Fibroblast of the conjunctiva (primary cell): ENCODE measurements around the gene CACNB3.
A peak's percentile ranks its signal among the peaks of the same experiment; 100 is the strongest.
"Not testable (repeated sequence)": the region's sequence is repeated elsewhere in the genome, so short reads cannot be mapped to it uniquely, and the experiment has no call there.

ENCODE experiments used
- DNase-seq: peaks from one replicate; pipeline ENCODE4 v3.0.0-alpha.2; 2010; ENCODE audit warnings: low read depth

CACNB3 gene

DNA sequence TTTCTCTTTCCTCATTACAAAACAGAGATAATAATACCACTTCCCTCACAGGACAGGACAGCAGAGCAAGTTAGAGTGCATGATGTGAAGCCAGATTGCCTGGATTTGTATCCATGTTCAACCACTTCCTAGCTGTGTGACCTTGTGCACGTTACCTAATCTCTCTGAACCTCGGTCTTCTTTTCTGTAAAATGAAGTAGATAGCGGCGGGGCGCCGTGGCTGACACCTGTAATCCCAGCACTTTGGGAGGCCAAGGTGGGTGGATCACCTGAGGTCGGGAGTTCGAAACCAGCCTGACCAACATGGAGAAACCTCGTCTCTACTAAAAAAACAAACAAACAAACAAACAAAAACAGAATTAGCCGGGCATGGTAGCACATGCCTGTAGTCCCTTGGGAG is 36.6 kb downstream of the CACNB3 start:
- not testable (repeated sequence) for DNase-seq

DNA sequence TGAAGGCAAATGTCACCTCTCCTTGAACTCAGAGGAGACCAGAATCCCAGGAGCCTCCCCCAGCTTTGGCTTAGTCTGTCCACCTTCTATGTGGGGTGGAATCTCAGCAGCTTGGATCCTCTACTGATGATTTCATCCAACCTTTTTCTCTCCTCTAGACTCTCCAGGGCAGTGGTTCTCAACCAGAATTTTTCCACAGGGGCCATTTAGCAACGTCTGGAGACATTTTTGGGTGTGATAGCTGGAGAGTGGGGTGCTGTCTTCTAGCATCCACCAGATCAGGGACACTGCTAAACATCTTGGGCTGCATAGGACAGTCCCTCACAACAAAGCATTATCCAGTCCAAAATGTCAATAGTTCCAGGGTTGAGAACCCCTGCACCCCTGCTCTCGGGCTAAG is 38.1 kb downstream of the CACNB3 start:
- no peak for DNase-seq

DNA sequence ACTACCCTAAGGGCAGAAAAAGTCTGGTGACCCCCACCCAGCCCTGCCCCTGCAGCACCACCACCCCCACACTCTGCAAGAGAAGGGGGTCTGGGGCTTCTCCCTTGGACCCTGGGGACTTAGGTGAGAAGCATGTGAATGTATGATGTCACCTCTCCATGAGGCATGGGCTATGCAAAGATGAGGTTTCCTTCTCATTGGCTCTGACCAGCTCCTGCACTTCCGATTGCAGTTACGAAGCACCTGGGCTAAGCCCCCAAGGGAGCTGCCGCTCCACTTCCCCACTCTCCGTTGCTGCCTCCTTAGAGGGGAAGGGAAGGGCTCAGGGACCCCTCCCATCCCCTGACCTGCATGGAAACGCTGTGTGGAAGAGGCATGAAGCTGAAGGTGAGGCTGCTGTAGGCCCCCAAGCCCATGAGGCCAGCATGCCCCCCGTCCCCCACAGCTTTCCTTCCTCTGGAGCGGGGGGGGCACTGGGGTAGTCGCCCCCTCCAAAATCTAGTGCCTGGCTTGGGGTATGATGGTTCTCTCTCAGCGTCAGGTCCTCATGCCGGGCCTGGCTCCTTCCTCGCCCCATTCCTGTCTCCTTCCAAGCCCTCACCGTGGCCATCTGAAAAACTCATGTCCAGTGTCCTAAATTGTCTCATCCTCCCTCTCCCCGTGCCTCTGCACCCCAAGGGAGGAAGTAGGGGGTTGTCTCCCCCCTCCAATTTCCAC is 39.1 kb downstream of the CACNB3 start:
- no peak for DNase-seq

DNA sequence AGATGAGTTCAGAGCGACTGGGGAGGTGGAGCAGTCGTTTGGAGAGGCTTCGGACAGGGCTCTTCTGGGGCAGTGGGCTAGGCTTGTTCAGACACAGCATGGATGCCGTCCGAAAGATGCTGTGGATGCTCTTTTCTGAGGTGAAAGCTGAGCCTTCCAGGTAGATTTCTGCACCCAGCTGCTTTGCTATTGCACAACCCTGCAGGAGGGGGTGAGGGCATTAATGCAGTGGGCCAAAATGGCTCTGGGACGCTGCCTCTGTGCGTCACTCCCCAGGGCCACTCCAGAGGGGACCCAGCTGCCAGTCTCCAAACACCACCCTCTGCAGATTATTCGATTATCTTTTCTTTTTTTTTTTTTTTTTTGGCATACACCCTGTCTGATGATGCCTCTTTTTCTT is 39.7 kb downstream of the CACNB3 start:
- DNase-seq = no peak

DNA sequence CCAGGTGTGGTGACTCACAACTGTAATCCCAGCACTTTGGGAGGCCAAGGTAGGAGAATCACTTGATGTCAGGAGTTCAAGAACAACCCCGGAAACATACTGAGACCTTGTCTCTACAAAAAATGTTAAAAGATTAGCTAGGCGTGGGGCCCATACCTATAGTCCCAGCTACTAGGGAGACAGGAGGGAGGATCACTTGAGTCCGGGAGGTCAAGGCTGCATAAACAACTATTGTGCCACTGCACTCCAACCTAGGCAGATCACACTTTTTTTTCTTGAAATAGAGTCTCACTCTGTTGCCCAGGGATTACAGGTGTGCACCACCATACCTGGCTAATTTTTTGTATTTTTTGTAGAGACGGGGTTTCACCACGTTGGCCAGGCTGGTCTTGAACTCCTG is 41.3 kb downstream of the CACNB3 start:
- no peak for DNase-seq

DNA sequence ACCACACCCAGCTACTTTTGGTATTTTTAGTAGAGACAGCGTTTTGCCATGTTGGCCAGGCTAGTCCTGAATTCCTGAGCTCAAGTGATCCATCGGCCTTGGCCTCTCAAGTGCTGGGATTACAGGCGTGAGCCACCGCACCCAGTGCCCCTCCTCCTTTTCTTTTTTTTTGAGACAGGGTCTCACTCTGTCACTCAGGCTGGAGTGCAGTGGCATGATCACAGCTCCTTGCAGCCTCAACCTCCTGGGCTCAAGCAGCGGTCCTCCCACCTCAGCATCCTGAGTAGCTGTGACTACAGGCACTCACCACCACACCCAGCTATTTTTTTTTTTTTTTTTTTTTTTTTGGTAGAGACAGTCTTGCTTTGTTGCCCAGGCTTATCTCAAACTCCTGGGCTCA is 41.9 kb downstream of the CACNB3 start:
- DNase-seq = not testable (repeated sequence)

DNA sequence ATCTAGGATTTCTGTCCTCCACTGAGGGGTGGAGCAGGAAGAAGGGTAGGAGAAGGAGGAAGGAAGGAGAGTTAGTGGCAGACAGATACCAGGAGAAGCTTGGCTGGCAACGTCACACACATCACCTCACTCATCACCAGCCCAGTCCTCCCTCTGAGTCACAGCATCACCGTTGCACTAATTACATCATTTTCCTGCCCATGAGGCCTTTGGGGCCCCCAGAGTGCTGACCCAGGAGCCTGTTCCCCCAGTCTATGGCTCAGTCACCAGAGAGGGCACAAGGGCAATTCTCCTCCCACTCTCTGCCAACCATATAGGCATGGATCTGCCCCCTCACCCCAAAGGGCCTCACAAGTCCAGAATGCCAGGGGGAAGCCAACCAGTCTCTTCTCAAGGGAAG is 42.8 kb downstream of the CACNB3 start:
- DNase-seq = no peak

DNA sequence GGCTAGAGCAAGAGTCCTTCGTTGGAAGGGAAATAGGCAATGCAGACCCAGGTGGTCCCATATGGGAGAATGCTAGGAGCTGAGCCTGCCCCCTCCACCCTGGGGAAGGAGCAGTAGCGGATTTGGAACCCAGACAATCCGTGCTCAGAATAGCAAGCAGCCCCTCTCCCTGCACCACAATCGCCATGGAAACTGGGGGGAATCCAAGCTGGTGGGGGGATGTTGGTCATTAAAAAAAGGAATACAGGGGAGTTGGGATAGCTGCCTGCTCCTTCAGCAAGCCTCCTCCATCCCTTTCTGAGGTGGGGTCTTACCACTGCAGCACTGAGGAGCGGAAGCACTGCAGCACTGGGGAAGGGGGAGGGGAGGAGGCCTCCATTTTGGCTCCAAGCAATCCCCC is 44.5 kb downstream of the CACNB3 start:
- no peak for DNase-seq

DNA sequence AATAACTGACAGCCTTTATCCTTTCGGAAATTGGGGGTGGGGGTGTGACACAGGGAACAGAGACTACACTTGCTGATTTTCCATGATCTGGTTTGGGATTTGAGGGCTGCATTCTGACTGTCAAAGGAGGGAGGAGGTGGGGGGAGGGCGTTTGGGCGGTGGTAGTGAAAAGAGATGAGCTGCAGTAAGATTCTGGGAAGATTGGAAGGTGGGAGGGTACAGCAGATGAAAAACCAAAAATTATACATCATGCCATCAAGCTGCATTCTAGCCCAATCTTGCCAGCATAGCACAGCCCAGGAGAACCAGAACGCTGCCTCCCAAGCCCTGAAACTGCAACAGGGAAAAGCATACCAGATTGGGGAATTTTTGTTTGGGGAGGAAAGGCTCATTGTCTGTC is 45.0 kb downstream of the CACNB3 start:
- no peak for DNase-seq

DNA sequence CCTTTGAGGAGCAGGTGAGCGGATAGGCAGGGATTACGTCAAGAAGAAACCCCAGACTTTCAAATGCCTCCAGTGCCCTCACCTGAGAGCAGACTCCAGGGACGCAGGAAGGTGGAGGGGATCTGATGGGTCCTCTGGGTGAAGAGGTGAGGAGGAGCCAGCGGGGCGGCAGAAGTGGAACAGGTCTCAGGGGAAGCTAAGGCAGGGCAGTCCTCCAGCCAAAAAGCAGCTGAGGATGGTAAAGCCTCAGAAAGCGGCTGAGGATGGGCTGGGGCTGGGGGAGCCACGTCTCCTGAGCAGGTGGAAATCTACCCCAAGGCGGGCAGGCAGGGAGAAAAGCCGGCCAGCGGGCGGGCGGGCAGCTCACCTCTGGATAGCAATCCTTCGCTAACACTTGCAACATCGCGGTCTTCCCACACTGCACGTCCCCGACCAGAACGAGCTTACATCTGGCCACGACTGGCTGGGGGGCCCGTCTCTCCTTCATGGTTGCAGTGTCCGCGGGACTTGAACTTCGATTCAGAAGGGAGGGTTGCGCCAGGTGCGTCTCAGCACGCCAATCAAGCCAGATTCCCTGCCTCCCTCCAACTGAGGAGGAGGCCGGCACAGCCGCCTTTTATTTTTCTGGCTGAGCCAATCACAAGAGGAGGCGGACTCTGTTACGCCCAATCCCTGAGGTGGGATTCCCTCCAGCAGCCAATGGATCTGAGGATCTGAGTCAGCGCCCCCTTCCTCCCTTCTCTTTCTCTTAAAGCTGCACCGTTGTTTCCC is 47.2 kb downstream of the CACNB3 start, which contains the start of gene RND1:
RND1 (minus strand) TSS at position 590 of the 771 bp plus-strand sequence; CDS start at position 487, 103 bp downstream.
- peak; percentile 85 for DNase-seq

DNA sequence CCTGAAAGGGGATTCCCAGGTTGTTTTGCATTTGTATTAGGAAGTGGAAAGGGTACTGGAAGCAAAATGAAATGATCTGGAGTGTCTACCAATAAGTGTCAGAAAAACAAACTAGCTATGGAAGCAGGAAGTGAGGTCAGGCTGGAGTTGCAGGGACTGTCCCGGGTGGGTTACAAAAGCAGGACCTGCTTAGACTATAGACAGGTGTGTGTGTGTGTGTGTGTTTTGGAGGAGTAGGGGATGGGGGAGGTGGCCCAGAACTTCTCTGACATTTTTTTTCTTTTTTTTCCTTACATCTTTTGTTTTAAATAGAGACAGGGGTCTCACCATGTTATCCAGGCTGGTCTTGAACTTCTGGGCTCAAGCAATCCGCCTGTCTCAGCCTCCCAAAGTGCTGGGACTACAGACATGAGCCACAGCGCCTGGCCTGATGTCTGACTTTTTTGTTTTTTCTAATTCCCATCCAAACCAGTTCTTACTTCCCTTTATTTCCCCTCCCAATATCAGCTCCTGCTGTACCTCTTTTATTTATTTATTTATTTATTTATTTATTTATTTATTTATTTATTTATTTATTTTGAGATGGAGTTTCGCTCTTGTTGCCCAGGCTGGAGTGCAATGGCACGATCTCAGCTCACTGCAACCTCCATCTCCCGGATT is 47.9 kb downstream of the CACNB3 start:
- DNase-seq = no peak

DNA sequence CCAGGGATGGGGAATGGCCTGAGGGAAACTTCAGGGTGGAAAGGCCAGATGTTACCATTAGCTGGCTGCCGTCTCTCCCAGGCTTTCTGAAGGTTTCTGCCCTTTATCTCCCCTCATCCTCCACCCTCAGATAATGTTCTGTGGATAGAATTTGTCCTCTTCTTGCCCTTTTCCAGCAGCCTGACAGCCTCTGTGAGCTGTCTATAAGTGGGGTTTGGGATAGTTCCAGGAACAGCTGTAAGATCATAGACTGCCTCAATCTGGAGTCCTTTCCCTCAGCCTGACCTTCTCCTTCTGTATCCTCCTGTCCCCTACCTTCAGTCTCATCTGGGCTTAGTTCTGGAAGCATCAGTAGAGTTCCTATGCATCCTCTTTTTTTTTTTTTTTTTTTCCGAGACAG is 50.2 kb downstream of the CACNB3 start:
- no peak for DNase-seq

DNA sequence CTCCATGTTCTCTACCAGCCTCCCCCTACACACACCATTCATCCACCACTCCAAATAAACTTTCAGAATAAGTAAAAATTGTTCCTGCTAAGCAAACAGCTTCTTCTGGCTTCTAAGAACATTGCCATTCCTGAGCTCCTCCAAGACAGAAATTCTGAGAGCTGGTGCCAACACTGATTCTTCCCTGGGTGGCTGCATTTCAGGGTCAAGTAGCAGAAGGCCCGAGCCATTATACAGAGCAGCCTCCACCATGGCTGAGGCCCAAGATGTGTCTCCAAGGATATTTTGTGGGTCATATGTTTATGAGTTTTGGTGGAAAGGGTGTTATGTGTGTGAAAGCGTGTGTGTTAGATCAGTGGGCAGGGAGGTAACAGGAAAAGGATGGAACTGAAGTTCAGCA is 50.9 kb downstream of the CACNB3 start:
- no peak for DNase-seq

DNA sequence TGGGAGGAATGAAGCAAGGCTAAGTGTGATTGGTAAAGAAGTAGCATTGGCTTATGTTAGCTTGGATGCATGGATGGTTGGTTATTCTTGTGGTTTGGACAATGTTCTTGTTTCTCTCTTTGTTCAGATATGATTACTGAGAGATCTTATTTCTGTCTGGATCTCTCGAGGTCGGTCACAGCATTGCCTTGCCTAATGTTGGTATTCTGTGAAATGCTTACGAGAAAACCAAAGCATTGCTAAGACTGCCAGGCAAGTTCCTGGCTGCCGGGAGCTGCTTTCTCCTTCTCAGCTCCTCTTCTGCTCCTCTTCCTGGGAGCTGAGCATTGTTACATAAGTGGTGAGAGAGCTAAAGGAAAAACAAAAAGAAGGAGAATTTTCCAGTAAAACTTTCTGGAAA is 54.8 kb downstream of the CACNB3 start:
- DNase-seq = no peak

DNA sequence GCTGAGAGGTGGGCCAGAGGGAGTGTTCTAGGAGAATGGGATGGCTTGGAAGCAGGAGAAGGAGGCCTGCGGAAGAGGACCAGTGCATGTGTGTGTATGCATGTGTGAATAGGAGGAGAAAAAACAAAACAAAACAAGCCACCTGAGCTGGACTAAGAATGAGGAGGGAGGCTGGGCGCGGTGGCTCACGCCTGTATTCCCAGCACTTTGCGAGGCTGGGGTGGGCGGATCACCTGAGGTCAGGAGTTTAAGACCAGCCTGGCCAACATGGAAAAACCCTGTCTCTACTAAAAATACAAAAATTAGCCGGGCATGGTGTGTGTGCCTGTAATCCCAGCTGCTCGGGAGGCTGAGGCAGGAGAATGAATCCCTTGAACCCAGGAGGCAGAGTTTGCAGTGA is 55.2 kb downstream of the CACNB3 start:
- DNase-seq = not testable (repeated sequence)

DNA sequence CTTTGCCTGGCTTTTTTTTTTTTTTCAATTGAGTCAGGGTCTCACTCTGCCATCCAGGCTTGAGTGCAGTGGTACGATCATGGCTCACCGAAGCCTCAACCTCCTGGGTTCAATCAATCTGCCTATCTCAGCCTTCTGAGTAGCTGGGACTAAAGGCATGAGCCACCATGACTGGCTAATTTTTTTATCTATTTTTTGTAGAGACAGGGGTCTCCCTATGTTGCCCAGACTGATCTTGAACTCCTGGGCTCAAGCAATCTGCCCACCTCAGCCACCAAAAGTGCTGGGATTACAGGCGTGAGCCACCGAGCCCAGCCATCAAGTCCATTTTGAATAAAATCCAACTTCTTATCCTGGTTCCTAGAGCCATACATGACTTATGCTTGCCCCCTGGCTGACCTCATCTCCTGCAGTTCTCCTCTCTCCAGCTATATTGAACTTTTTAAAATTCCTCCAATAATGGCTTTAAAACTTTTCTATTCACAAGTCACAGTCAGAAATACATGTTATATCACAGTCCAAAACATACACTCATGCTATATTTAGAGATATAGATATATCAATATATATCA is 57.7 kb downstream of the CACNB3 start:
- DNase-seq = no peak
